SK-N-SH treated with all-trans-retinoic acid at 6 μM for 48 hours (cell line): ENCODE results near the gene DNAH1.

Experiments
- OSR1 ChIP-seq: fragments of 250-450 bp; sonication (Bioruptor Pico); IDR thresholded peaks from 2 replicates; pipeline ENCODE4 v1.8.0; 2022; ENCODE audit warnings: moderate library complexity, mild to moderate bottlenecking, inconsistent platforms
- ZNF8 ChIP-seq: fragments of 450-650 bp; formaldehyde crosslinking; IDR thresholded peaks from 2 replicates; pipeline ENCODE4 v1.5.0; 2020; ENCODE audit warnings: mild to moderate bottlenecking, moderate library complexity

GRCh38 chr3:52343946-52344600 is 28.0 kb downstream of the DNAH1 start:
- TF ChIP-seq OSR1 (no peak), ZNF8 (no peak)
